ENCODE measurements around the gene MCHR1.
"Not testable (repeated sequence)": the region's sequence is repeated elsewhere in the genome, so short reads cannot be mapped to it uniquely, and the experiment has no call there.

MCHR1 gene

GRCh38 chr22:40691532-40691931, 12.2 kb downstream of the MCHR1 start:
- DNase-seq (ENCODE audit: low read depth) = no peak

- DNase-seq (ENCODE audit: low read depth) = no peak
Observed at GRCh38 chr22:40694411-40694810, 15.1 kb downstream of the MCHR1 start.

GRCh38 chr22:40701274-40701673, 22.0 kb downstream of the MCHR1 start:
- DNase-seq (ENCODE audit: low read depth) = no peak

- no peak for DNase-seq (ENCODE audit: low read depth)
Observed at GRCh38 chr22:40703174-40703573, 23.9 kb downstream of the MCHR1 start.

- DNase-seq (ENCODE audit: low read depth) = no peak
Observed at GRCh38 chr22:40703736-40704135, 24.5 kb downstream of the MCHR1 start.

- DNase-seq (ENCODE audit: low read depth) = no peak
Observed at GRCh38 chr22:40705918-40706682, 26.8 kb downstream of the MCHR1 start.

- DNase-seq (ENCODE audit: low read depth) = no peak
Observed at GRCh38 chr22:40707154-40707553, 27.9 kb downstream of the MCHR1 start.

GRCh38 chr22:40708177-40708576, 28.9 kb downstream of the MCHR1 start:
- DNase-seq (ENCODE audit: low read depth) = no peak

- no peak for DNase-seq (ENCODE audit: low read depth)
Observed at GRCh38 chr22:40709752-40710413, 30.6 kb downstream of the MCHR1 start.

GRCh38 chr22:40712311-40712710, 33.0 kb downstream of the MCHR1 start:
- no peak for DNase-seq (ENCODE audit: low read depth)

- DNase-seq (ENCODE audit: low read depth) = no peak
Observed at GRCh38 chr22:40714499-40715337, 35.4 kb downstream of the MCHR1 start.

- no peak for DNase-seq (ENCODE audit: low read depth)
Observed at GRCh38 chr22:40716116-40716515, 36.8 kb downstream of the MCHR1 start.

GRCh38 chr22:40717657-40718056, 38.4 kb downstream of the MCHR1 start:
- not testable (repeated sequence) for DNase-seq (ENCODE audit: low read depth)

GRCh38 chr22:40718250-40719204, 39.2 kb downstream of the MCHR1 start:
- DNase-seq (ENCODE audit: low read depth) = no peak

GRCh38 chr22:40719599-40719998, 40.3 kb downstream of the MCHR1 start:
- no peak for DNase-seq (ENCODE audit: low read depth)

- DNase-seq (ENCODE audit: low read depth) = not testable (repeated sequence)
Observed at GRCh38 chr22:40720156-40720537, 40.9 kb downstream of the MCHR1 start.

GRCh38 chr22:40720538-40721256, 41.4 kb downstream of the MCHR1 start:
- no peak for DNase-seq (ENCODE audit: low read depth)

- DNase-seq (ENCODE audit: low read depth) = no peak
Observed at GRCh38 chr22:40721266-40721665, 42.0 kb downstream of the MCHR1 start.

- DNase-seq (ENCODE audit: low read depth) = no peak
Observed at GRCh38 chr22:40723396-40723933, 44.2 kb downstream of the MCHR1 start.

- no peak for DNase-seq (ENCODE audit: low read depth)
Observed at GRCh38 chr22:40726514-40726913, 47.2 kb downstream of the MCHR1 start.
